Mesenchymal stem cell (in vitro differentiated cells and primary cell): ENCODE data around the gene DOCK3.

ENCODE experiments used
- DNase-seq: peaks from one replicate; pipeline ENCODE4 v3.0.0-alpha.2; 2013
- H2AFZ ChIP-seq: one replicate; pipeline ENCODE4 v1.6.1; 2013; ENCODE audit warnings: low read depth, mild to moderate bottlenecking, control low read depth, inconsistent platforms, low read length, moderate library complexity
- H2AK5ac ChIP-seq: 2 replicates; pipeline ENCODE4 v1.6.1; 2013; ENCODE audit warnings: low read length, moderate library complexity, mild to moderate bottlenecking, inconsistent platforms; ENCODE audit not compliant: severe bottlenecking
- H2BK120ac ChIP-seq: one replicate; pipeline ENCODE4 v1.6.1; 2013; ENCODE audit warnings: low read depth, mild to moderate bottlenecking, inconsistent platforms, low read length, moderate library complexity
- H2BK12ac ChIP-seq, 2 experiments: one replicate each; pipeline ENCODE4 v1.6.1; 2013; ENCODE audit warnings: inconsistent platforms in 2 of 2, low read length in 2 of 2, mild to moderate bottlenecking in 2 of 2, moderate library complexity in 2 of 2, control low read depth in 1 of 2
- H2BK15ac ChIP-seq: one replicate; pipeline ENCODE4 v1.6.1; 2013; ENCODE audit warnings: mild to moderate bottlenecking, low read depth, inconsistent platforms; ENCODE audit not compliant: poor library complexity, severe bottlenecking
- H2BK5ac ChIP-seq: 2 replicates; pipeline ENCODE4 v1.6.1; 2013; ENCODE audit warnings: low read depth, mild to moderate bottlenecking, low read length, control low read depth, inconsistent platforms; ENCODE audit not compliant: poor library complexity, severe bottlenecking
- H3K14ac ChIP-seq, 2 experiments: one replicate each; pipeline ENCODE4 v1.6.1; 2013; ENCODE audit warnings: inconsistent platforms in 2 of 2, low read length in 2 of 2, control low read depth in 1 of 2, mild to moderate bottlenecking in 1 of 2, moderate library complexity in 1 of 2
- H3K18ac ChIP-seq, 2 experiments: one replicate each; pipeline ENCODE4 v1.6.1; 2013; ENCODE audit warnings: inconsistent platforms in 2 of 2, low read length in 2 of 2, control low read depth in 1 of 2, low read depth in 1 of 2, mild to moderate bottlenecking in 1 of 2
- H3K23ac ChIP-seq, 2 experiments: one replicate each; pipeline ENCODE4 v1.6.1; 2013; ENCODE audit warnings: inconsistent platforms in 2 of 2, low read length in 2 of 2, mild to moderate bottlenecking in 2 of 2, moderate library complexity in 2 of 2, control low read depth in 1 of 2
- H3K27ac ChIP-seq: 2 replicates; pipeline ENCODE4 v1.5.1; 2013; ENCODE audit warnings: mild to moderate bottlenecking, moderate library complexity, low read length, control low read depth, inconsistent platforms; ENCODE audit not compliant: poor library complexity, severe bottlenecking
- H3K27me3 ChIP-seq, 2 experiments: 2 replicates each; pipeline versions ENCODE4 v1.6.1 to v1.7.0; 2013; ENCODE audit warnings: low read length in 2 of 2, mild to moderate bottlenecking in 2 of 2, moderate library complexity in 2 of 2, control low read depth in 1 of 2, inconsistent platforms in 1 of 2; ENCODE audit not compliant: control insufficient read depth in 1 of 2, insufficient read depth in 1 of 2
- H3K36me3 ChIP-seq, 2 experiments: 2 replicates each; pipeline versions ENCODE4 v1.6.1 to v1.7.0; 2013; ENCODE audit warnings: low read length in 2 of 2, control low read depth in 1 of 2, inconsistent platforms in 1 of 2, low read depth in 1 of 2, mild to moderate bottlenecking in 1 of 2; ENCODE audit not compliant: insufficient read depth in 2 of 2, control insufficient read depth in 1 of 2
- H3K4ac ChIP-seq, 2 experiments: one replicate each; pipeline ENCODE4 v1.6.1; 2013; ENCODE audit warnings: inconsistent platforms in 2 of 2, low read length in 2 of 2, mild to moderate bottlenecking in 2 of 2, moderate library complexity in 2 of 2, control low read depth in 1 of 2, low read depth in 1 of 2
- H3K4me1 ChIP-seq: 2 replicates; pipeline ENCODE4 v1.6.1; 2013; ENCODE audit warnings: low read depth, low read length, control low read depth; ENCODE audit not compliant: control insufficient read depth, insufficient read depth
- H3K4me2 ChIP-seq: 2 replicates; pipeline ENCODE4 v1.6.1; 2013; ENCODE audit warnings: low read length, mild to moderate bottlenecking, inconsistent platforms; ENCODE audit not compliant: poor library complexity, severe bottlenecking
- H3K4me3 ChIP-seq, 2 experiments: 2 replicates each; pipeline versions ENCODE4 v1.5.1 to v1.7.0; 2013; ENCODE audit warnings: low read length in 2 of 2, mild to moderate bottlenecking in 2 of 2, control low read depth in 1 of 2, low read depth in 1 of 2; ENCODE audit not compliant: insufficient read depth in 1 of 2
- H3K79me1 ChIP-seq: replicated peaks from 2 replicates; pipeline ENCODE4 v1.6.1; 2013; ENCODE audit warnings: mild to moderate bottlenecking, control low read depth, low read length, inconsistent platforms; ENCODE audit not compliant: poor library complexity, severe bottlenecking
- H3K9ac ChIP-seq: 2 replicates; pipeline ENCODE4 v1.7.0; 2013; ENCODE audit warnings: mild to moderate bottlenecking, low read length, moderate library complexity
- H3K9me3 ChIP-seq: 2 replicates; pipeline ENCODE4 v1.7.0; 2013; ENCODE audit warnings: mild to moderate bottlenecking, low read length; ENCODE audit not compliant: control insufficient read depth
- H4K8ac ChIP-seq: one replicate; pipeline ENCODE4 v1.6.1; 2013; ENCODE audit warnings: inconsistent platforms, mild to moderate bottlenecking, low read length, moderate library complexity
- H4K91ac ChIP-seq: one replicate; pipeline ENCODE4 v1.6.1; 2013; ENCODE audit warnings: mild to moderate bottlenecking, low read length, inconsistent platforms
- WGBS: methylation state at CpG from one replicate; pipeline ENCODE4 v1.1.7; 2013; ENCODE audit warnings: mixed read lengths; 5-methylcytosine and 5-hydroxymethylcytosine counted together

DOCK3 gene

DNA sequence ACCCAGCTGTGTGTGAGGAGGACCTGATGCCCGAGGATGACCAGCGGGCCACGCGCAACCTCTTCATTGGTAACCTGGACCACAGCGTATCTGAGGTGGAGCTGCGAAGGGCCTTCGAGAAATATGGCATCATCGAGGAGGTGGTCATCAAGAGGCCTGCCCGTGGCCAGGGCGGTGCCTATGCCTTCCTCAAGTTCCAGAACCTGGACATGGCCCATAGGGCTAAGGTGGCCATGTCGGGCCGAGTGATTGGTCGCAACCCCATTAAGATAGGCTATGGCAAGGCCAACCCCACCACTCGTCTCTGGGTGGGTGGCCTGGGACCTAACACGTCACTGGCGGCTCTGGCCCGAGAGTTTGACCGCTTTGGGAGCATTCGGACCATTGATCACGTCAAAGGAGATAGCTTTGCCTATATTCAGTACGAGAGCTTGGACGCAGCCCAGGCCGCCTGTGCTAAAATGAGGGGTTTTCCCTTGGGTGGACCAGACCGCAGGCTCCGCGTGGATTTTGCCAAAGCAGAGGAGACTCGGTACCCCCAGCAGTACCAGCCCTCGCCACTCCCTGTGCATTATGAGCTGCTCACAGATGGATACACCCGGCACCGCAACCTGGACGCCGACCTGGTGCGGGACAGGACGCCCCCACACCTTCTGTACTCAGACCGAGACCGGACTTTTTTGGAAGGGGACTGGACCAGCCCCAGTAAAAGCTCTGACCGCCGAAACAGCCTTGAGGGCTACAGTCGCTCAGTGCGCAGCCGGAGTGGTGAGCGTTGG, 717.8 kb downstream of the DOCK3 start:
- peak overlapping the region in 1 of 2 experiments; percentile 74 for H3K14ac ChIP-seq
- H2BK15ac ChIP-seq = no peak overlapping the region
- H4K91ac ChIP-seq = peak overlapping the region; percentile 34
- H3K36me3 ChIP-seq = peaks cover 73 to 81% of the 10 kb centered on the region in 2 experiments
- peak overlapping the region; percentile 88 for H3K9ac ChIP-seq
- 96% methylated on average over 42 of the region's 42 CpGs for WGBS
- H3K9me3 ChIP-seq = no peaks in the 10 kb centered on the region
- no peak overlapping the region for H2AK5ac ChIP-seq
- peaks cover 43% of the 10 kb centered on the region for H3K4me1 ChIP-seq
- H2BK12ac ChIP-seq = no peak overlapping the region
- H4K8ac ChIP-seq = peak overlapping the region; percentile 53
- H3K18ac ChIP-seq = peak overlapping the region in 1 of 2 experiments; percentile 91
- H3K4me2 ChIP-seq = peak overlapping the region; percentile 62
- peak overlapping the region in 1 of 2 experiments; percentile 89 for H3K23ac ChIP-seq
- no peak for DNase-seq
- H2AFZ ChIP-seq = no peak overlapping the region
- H3K27ac ChIP-seq = no peak overlapping the region
- no peak overlapping the region for H2BK120ac ChIP-seq
- no peak overlapping the region for H2BK5ac ChIP-seq
- no peaks in the 10 kb centered on the region for H3K27me3 ChIP-seq
- peaks cover 12% of the 10 kb centered on the region for H3K79me1 ChIP-seq
- H3K4ac ChIP-seq = peak overlapping the region; percentile 79 to 89
- H3K4me3 ChIP-seq = peak overlapping the region; percentile 81 to 83

DNA sequence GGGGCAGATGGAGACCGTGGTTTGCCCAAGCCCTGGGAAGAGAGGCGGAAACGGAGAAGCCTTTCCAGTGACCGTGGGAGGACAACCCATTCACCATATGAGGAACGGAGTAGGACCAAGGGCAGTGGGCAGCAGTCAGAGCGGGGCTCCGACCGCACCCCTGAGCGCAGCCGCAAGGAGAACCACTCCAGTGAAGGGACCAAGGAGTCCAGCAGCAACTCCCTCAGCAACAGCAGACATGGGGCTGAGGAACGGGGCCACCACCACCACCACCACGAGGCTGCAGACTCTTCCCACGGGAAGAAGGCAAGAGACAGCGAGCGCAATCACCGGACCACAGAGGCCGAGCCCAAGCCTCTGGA, 718.4 kb downstream of the DOCK3 start:
- Histone ChIP-seq H3K27me3 (no peaks in the 10 kb centered on the region), H2AK5ac (no peak overlapping the region), H3K9me3 (no peaks in the 10 kb centered on the region), H3K18ac (no peak overlapping the region), H2AFZ (no peak overlapping the region), H3K4me2 (no peak overlapping the region), H3K14ac (no peak overlapping the region), H3K9ac (no peak overlapping the region), H3K79me1 (peaks cover 12% of the 10 kb centered on the region), H4K8ac (no peak overlapping the region), H3K4me3 (no peak overlapping the region), H4K91ac (no peak overlapping the region), H3K27ac (no peak overlapping the region), H3K4ac (no peak overlapping the region), H2BK120ac (no peak overlapping the region), H2BK15ac (no peak overlapping the region), H3K23ac (no peak overlapping the region), H3K4me1 (peaks cover 41% of the 10 kb centered on the region), H2BK5ac (no peak overlapping the region), H3K36me3 (peaks cover 71 to 81% of the 10 kb centered on the region in 2 experiments), H2BK12ac (no peak overlapping the region)
- WGBS = 97% methylated on average over 17 of the region's 17 CpGs
- no peak for DNase-seq

DNA sequence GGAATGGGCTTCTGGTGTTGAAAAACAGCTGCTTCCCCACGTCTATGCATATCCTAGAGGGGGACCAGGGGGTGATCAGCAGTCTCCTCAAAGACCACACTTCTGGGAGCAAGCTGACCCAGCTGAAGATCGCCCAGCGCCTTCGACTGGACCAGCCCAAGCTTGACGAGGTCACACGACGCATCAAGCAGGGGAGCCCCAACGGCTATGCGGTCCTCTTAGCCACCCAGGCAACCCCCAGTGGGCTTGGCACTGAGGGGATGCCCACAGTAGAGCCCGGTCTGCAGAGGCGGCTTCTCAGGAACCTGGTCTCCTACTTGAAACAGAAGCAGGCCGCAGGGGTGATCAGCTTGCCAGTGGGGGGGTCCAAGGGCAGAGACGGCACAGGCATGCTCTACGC, 718.8 kb downstream of the DOCK3 start:
- Histone ChIP-seq H3K79me1 (peaks cover 12% of the 10 kb centered on the region), H3K9me3 (no peaks in the 10 kb centered on the region), H3K27ac (no peak overlapping the region), H3K23ac (peak overlapping the region in 1 of 2 experiments; percentile 75), H3K9ac (peak overlapping the region; percentile 11), H2BK15ac (no peak overlapping the region), H3K4me1 (peaks cover 41% of the 10 kb centered on the region), H3K36me3 (peaks cover 69 to 81% of the 10 kb centered on the region in 2 experiments), H2BK12ac (no peak overlapping the region), H2BK5ac (no peak overlapping the region), H3K4ac (no peak overlapping the region), H3K27me3 (no peaks in the 10 kb centered on the region), H2AFZ (no peak overlapping the region), H3K14ac (no peak overlapping the region), H2BK120ac (no peak overlapping the region), H4K91ac (no peak overlapping the region), H3K18ac (no peak overlapping the region), H2AK5ac (no peak overlapping the region), H3K4me2 (no peak overlapping the region), H4K8ac (no peak overlapping the region), H3K4me3 (no peak overlapping the region)
- WGBS = 93% methylated on average over 14 of the region's 14 CpGs
- no peak for DNase-seq

- Histone ChIP-seq H2AFZ (no peak overlapping the region), H3K4me2 (no peak overlapping the region), H3K79me1 (peaks cover 14% of the 10 kb centered on the region), H4K8ac (no peak overlapping the region), H3K4me1 (peaks cover 43% of the 10 kb centered on the region), H4K91ac (no peak overlapping the region), H3K18ac (no peak overlapping the region), H3K4ac (no peak overlapping the region), H2BK120ac (no peak overlapping the region), H3K23ac (no peak overlapping the region), H2BK5ac (no peak overlapping the region), H3K27me3 (no peaks in the 10 kb centered on the region), H3K4me3 (no peak overlapping the region), H2BK15ac (no peak overlapping the region), H2AK5ac (no peak overlapping the region), H3K27ac (no peak overlapping the region), H3K9me3 (no peaks in the 10 kb centered on the region), H2BK12ac (no peak overlapping the region), H3K9ac (no peak overlapping the region), H3K14ac (no peak overlapping the region), H3K36me3 (peaks cover 67 to 76% of the 10 kb centered on the region in 2 experiments)
- no peak for DNase-seq
- WGBS = 97% methylated on average over 5 of the region's 5 CpGs
Measured at GRCh38 chr3:51394541-51394940, 719.8 kb downstream of the DOCK3 start.
